ENCODE data around the gene GTF2F2.
"Not testable (repeated sequence)": the region's sequence is repeated elsewhere in the genome, so short reads cannot be mapped to it uniquely, and the experiment has no call there.

GTF2F2 gene

DNA sequence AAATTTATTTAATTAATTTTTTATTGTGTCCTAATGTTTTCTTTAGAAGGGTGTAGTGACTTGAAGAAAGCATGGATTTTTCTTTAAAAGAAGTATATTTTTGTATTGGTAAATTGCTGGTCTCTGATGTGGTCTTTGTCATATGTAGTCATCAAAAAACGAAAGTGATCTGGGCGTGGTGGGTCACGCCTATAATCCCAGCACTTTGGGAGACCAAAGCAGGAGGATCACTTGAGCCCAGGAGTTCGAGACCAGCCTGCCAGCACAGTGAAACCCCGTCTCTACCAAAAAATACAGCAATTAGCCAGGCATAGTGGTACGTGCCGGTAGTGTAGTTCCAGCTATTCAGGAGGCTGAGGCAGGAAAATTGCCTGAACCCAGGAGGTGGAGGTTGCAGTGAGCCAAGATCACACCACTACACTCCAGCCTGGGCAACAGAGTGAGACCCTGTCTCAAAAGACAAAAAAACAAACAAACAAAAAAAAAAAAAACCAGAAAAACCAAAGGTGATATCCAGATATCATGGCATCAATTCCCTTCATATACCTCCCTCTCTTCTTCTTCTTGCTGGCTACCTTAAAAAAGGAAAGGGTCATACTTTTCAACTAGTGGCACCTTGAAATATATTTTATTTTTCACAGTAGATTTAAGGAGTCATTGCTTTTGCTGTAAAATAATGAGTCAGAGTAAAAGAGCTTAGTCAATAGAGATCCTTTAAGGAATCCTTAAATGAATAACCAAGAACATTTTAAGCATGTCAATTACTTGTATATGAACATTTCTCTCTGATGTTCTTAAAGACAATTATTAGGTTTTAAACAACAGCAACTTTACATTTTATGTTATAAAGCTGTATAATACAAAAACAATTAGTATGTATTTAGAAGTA lies 60.6 kb downstream of the GTF2F2 start:
- DNase-seq, result no peak

- no peak for DNase-seq
Observed at GRCh38 chr13:45184693-45185092, 64.4 kb downstream of the GTF2F2 start.

DNA sequence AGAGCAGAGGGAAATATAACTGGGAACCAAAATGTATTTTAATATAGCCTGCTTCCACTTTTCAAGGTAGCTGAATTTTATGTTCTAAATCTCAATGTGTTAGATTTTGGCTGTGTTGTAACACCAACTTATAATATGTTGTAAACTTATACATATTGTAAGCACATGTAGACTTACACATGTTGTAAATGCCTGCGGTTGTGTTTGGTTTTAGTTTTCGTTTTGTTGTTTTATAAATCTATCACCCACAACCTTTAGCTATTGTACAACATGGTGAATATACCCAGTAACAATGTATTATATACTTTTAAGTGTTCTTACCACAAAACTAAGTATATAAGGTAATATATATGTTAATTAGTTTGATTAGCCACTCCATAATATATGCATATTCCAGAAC lies 65.0 kb downstream of the GTF2F2 start:
- no peak for DNase-seq

DNA sequence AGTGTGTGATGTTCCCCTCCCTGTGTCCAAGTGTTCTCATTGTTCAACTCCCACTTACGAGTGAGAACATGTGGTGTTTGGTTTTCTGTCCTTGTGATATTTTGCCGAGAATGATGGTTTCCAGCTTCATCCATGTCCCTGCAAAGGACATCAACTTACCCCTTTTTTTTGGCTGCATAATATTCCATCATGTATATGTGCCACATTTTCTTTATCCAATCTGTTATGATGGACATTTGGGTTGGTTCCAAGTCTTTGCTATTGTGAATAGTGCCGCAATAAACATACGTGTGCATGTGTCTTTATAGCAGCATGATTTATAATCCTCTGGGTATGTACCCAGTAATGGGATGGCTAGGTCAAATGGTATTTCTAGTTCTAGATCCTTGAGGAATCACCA lies 68.8 kb downstream of the GTF2F2 start:
- DNase-seq, result not testable (repeated sequence)

DNA sequence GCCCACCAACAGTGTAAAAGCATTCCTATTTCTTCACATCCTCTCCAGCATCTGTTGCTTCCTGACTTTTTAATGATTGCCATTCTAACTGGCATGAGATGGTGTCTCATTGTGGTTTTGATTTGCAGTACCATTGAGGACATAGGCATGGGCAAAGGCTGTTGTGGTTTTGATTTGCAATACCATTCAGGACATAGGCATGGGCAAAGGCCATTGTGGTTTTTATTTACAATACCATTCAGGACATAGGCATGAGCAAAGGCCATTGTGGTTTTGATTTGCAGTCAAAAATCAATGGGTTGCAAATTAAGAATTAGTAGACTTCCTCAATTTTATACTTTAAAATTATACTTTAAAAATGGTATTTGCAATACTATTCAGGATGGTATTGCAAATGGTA lies 69.2 kb downstream of the GTF2F2 start:
- DNase-seq, result not testable (repeated sequence)

GRCh38 chr13:45191874-45192273 lies 71.6 kb downstream of the GTF2F2 start:
- DNase-seq, result no peak

DNA sequence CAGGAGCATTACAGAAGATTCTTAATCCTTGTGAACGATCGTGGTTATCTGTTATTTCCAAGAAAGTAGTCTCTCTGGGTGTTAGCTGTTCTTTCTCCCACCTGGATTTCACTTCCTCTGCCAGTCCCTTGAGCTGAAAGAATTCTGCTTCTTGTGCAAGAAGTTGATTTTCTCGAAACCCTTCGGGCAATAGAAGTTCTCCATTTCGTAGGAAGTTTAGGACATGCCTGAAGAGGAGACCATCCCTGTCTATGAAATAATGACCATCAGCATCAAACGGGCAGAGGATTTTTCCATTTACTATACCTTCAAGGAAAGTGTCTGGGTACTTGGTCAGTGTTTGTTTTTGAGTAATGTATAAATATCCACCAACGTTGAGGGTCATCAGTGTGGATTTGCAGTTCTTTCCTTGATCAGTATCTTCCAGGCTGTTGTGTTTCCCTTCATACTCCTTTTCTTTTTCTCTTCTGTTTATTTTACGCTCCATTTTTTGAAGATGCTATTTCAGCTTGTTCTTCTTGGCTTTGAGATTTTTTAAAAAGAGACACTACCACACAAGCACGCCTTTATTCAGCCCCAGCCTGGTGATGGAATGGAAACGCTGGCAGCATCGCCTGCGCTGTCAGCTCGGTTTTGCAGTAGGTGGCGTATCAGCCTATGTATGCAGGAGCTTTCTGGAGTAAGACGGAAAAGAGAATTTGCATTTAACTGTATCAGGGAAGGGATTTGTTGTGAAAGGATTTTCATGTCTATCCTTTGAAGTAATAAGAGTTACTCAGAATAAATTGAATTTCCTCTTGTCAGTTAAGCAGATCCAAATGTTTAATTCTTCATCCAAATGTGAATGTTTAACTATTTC lies 74.0 kb downstream of the GTF2F2 start:
- no peak for DNase-seq

- DNase-seq, result no peak
Observed at GRCh38 chr13:45195421-45195820, 75.1 kb downstream of the GTF2F2 start.

GRCh38 chr13:45196096-45196495 lies 75.8 kb downstream of the GTF2F2 start:
- DNase-seq, result no peak

- no peak for DNase-seq
Observed at GRCh38 chr13:45196622-45197021, 76.3 kb downstream of the GTF2F2 start.

- DNase-seq, result no peak
Observed at GRCh38 chr13:45198041-45198440, 77.7 kb downstream of the GTF2F2 start.

DNA sequence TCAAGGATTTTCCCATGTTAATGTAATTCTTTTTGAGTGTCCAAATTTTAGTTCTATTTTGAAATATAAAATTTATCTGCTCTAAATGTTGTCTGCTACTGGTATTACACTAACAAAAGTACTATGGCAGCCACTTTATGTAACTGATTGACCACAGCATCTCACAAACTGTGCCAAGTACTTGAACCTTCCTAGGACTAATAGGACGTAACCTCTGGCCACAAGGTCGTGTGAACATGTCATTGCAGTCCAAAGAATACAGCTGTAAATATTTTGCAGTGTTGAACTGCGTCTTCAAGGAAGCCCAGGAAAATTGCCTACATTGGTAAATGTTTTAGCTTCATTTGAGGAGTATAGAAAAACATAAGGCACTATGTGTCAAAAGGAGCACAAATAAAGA lies 78.6 kb downstream of the GTF2F2 start:
- no peak for DNase-seq

GRCh38 chr13:45199711-45200110 lies 79.4 kb downstream of the GTF2F2 start:
- DNase-seq, result no peak

DNA sequence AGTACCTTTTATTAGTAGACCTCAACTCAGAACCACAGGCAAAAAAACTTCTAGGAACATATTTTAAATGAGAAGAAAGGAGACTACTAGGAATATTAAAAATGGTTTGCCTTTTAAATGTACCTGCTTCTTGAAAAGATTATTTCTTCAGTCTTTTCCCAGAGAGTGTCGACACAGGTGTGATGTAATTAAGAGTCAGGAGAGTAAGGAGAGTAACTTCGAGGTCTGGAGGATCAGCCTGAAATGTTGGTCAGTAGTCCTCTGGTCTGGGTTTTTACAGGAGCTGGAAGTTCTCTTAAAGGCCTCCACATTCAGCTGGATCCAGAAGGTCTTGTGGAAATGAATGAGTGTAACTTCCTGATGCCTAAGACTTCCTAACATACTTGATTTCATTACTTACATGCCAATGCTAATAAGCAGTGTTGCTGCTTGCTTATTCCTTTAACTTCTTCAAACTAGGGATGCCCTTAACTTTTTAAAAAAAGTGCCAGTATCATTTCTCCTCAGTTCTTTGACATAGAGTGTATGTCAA lies 80.5 kb downstream of the GTF2F2 start, which contains the start of gene KCTD4:
KCTD4 (minus strand) TSS at position 345 of the 532 bp plus-strand sequence. CDS start 6,478 bp downstream, outside the sequence.
- no peak for DNase-seq

DNA sequence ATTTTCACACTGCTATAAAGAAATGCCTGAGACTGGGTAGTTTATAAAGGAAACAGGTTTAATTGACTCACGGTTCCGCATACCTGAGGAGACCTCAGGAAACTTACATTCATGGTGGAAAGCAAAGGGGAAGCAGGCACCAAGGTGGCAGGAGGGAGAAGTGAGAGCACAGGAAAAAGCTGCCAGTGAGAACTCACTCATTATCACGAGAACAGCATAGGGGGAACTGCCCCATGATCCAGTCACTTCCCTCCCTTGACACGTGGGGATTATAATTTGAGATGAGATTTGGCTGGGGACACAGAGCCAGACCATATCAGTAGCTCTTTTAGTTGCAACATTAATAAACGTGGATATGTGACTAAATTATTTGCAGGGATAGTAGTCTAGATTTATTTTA lies 84.8 kb downstream of the GTF2F2 start:
- no peak for DNase-seq

DNA sequence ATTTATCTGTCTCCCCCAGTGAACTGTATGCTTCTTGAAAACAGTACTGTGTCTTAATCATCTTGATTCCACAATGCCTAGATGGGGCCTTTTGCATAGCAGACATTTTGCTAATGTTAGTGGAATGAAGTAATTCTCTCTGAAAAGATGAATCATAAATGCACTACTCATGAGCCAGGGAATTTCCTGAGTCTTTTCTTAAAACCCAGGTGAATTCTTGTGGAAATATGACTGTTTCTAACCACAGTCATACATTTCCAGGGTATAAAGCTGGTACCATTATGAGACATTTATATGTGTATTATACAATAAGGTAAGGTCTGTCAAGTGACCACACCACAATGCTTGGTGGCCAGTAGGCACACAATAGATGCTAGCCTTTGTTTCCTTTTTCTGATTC lies 86.0 kb downstream of the GTF2F2 start:
- DNase-seq, result no peak

GRCh38 chr13:45207319-45207718 lies 87.0 kb downstream of the GTF2F2 start:
- peak; percentile 23 for DNase-seq

DNA sequence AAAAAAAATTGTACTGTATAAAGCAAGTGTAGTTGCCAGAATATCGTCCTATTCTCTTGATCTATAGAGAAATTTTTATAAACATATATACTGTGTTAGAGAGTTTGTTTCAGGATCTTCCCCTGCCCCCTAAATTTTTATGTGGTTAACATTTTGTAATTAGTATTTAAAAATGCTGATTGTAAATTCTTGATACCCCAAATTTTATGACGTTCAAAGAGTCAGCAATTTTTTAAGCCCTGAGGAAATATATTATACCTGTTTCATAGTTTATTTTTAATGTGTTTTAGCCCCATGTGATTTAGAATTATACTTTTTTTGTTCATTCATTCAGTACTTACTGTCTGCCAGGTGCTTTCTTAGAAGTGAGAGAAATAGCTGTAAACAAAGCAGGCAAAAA lies 87.8 kb downstream of the GTF2F2 start:
- DNase-seq, result no peak

- no peak for DNase-seq
Observed at GRCh38 chr13:45209229-45209628, 88.9 kb downstream of the GTF2F2 start.

- no peak for DNase-seq
Observed at GRCh38 chr13:45215392-45216077, 95.2 kb downstream of the GTF2F2 start.

GRCh38 chr13:45216193-45216592 lies 95.9 kb downstream of the GTF2F2 start:
- no peak for DNase-seq

GRCh38 chr13:45218689-45219088 lies 98.4 kb downstream of the GTF2F2 start:
- no peak for DNase-seq
